Progenitor cell of endocrine pancreas (in vitro differentiated cells): Measurements from ENCODE around the gene LRRC4. TPM values are rescaled to one million over a fixed set of nuclear protein-coding genes. Genes with fewer than 3 reads are reported as not detected.

Source experiments
- DNase-seq: peaks from one replicate; pipeline ENCODE4 v3.0.0; 2021; ENCODE audit warnings: low spot score; ENCODE audit not compliant: unreplicated experiment
- H3K27ac Mint-ChIP-seq: 2 replicates; pipeline ENCODE4 v1.8.0; 2021; ENCODE audit warnings: mild to moderate bottlenecking, moderate library complexity, mixed read lengths
- H3K27me3 Mint-ChIP-seq: 2 replicates; pipeline ENCODE4 v1.8.0; 2021; ENCODE audit warnings: mixed read lengths
- H3K36me3 Mint-ChIP-seq: 2 replicates; pipeline ENCODE4 v1.8.0; 2022; ENCODE audit warnings: mixed read lengths; ENCODE audit not compliant: insufficient read depth
- H3K4me1 Mint-ChIP-seq: 2 replicates; pipeline ENCODE4 v1.8.0; 2021; ENCODE audit warnings: low read depth, mixed read lengths
- H3K4me3 Mint-ChIP-seq: 2 replicates; pipeline ENCODE4 v1.8.0; 2021; ENCODE audit warnings: low read depth, mild to moderate bottlenecking, moderate library complexity, mixed read lengths
- H3K9me3 Mint-ChIP-seq: 2 replicates; pipeline ENCODE4 v1.8.0; 2021; ENCODE audit warnings: low read depth, mixed read lengths
- CTCF ChIP-seq: fragments of 200-600 bp; sonication (generic); IDR thresholded peaks from one replicate; pipeline ENCODE4 v1.5.0; 2021; ENCODE audit warnings: antibody characterized with exemption, mild to moderate bottlenecking; ENCODE audit not compliant: unreplicated experiment
- total RNA-seq: library from RNA; stranded (reverse); gene quantifications from 2 replicates; pipeline ENCODE4 v1.2.1, GENCODE V29; 2021

LRRC4 gene
- total RNA-seq, 1 donor from 2014 or later = 19.4 TPM

- no peaks in the 10 kb centered on the region for H3K27me3 Mint-ChIP-seq
- no peaks in the 10 kb centered on the region for H3K4me1 Mint-ChIP-seq
- no peak for DNase-seq
- peaks cover 4% of the 10 kb centered on the region for H3K9me3 Mint-ChIP-seq
- no peak overlapping the region for H3K27ac Mint-ChIP-seq
- H3K4me3 Mint-ChIP-seq = no peak overlapping the region
- no peak for TF ChIP-seq CTCF
- H3K36me3 Mint-ChIP-seq = peaks cover 11% of the 10 kb centered on the region
Observed at GRCh38 chr7:128071376-128071775, 40.1 kb upstream of the LRRC4 start.

DNA sequence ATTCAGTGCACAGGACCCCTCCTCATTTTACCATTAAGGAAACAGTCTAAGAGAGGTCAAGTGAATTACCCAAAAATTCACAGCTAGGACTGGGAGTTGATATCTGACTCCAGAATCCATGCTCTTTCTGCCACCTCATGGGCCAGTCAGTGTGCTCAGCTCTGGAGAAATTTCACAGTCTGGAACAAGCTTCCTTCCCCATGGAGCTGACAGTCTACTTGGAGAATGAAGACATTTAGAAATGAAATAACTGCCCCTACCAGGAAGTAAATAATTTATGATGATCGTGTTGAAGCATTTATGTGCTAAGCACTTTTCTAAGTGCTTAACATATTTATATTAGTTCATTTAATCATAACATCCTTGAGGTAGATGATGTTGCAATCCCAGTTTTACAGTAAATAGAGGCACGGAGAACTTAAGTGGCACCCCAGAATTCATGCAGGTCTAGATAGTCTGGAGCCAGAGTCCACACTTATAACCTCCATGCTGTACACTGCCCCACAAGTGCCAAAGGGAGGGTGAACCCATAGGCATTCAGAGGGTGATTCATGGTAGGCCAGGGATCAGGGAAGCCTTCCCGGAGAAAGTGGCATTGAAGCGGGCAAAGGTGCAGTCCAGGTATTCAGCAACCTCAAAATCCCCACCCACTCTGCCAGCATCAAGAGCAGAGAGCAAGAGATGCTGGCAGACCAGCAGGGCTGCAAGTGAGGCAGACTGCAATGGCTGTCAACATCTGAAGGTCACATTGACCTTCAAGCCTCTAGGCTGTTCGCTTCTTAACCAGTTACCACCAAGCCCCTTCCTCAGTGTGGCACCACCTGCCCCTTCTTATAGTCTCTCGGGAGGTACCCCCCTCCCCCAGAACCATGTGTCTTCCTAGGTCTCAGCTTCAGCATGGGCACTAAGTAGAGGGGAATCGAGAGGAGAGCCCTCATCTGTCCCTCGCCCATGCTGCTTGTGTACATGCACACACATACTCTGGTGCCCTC, 38.4 kb upstream of the LRRC4 start:
- Mint-ChIP-seq H3K27ac (no peak overlapping the region), H3K4me1 (no peaks in the 10 kb centered on the region), H3K27me3 (no peaks in the 10 kb centered on the region), H3K4me3 (no peak overlapping the region), H3K9me3 (peaks cover 4% of the 10 kb centered on the region), H3K36me3 (peaks cover 11% of the 10 kb centered on the region)
- no peak for DNase-seq
- TF ChIP-seq CTCF = no peak

DNA sequence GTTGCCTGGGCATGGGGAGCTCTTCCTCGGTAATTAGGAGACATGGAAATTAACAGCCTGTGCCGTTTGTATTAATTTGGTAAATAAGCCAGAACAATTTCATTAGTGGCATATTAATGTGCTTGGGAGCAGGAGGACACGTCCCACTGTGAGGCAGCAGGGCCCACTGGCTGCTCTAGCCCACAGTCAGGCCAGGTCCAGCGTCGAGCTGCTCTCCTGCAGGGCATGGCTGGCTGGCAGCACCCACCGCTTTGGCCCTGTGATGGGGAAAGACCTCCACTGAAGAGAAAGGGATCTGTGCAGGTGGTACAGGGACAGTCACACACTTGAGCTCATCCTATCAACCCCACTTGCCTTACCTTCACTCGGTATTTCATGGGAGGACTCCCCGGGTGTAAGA, 37.5 kb upstream of the LRRC4 start:
- Mint-ChIP-seq H3K4me3 (no peak overlapping the region), H3K27ac (no peak overlapping the region), H3K36me3 (peaks cover 11% of the 10 kb centered on the region), H3K27me3 (no peaks in the 10 kb centered on the region), H3K9me3 (peaks cover 4% of the 10 kb centered on the region), H3K4me1 (no peaks in the 10 kb centered on the region)
- TF ChIP-seq CTCF = no peak
- no peak for DNase-seq

DNA sequence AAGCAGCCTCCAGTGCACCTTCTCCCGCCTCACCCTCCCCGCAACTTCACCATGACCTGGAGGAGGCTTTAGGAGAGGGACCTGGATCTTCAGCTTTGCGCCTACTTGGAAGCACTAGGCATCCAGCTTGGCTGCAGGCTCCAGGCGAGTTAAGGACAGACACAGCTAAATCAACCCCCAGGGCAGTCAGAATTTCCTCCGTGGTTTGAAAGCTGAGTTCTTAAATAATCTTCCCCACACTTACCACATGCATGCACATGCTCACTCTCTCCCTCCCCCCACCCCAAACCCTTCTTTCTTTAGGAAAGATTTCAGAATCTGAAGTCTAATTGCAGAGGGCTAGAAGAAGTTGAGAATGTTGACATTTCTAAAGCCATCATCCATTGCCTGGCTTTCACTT, 36.7 kb upstream of the LRRC4 start:
- no peak overlapping the region for H3K4me3 Mint-ChIP-seq
- H3K4me1 Mint-ChIP-seq = no peaks in the 10 kb centered on the region
- DNase-seq = no peak
- TF ChIP-seq CTCF = no peak
- H3K36me3 Mint-ChIP-seq = peaks cover 11% of the 10 kb centered on the region
- H3K27ac Mint-ChIP-seq = no peak overlapping the region
- no peaks in the 10 kb centered on the region for H3K27me3 Mint-ChIP-seq
- H3K9me3 Mint-ChIP-seq = peaks cover 4% of the 10 kb centered on the region

- peak overlapping the region; percentile 30 for H3K27ac Mint-ChIP-seq
- peaks cover 4% of the 10 kb centered on the region for H3K9me3 Mint-ChIP-seq
Observed at GRCh38 chr7:128066858-128067257, 35.6 kb upstream of the LRRC4 start.

More at GRCh38 chr7:128066858-128067257, 35.6 kb upstream of the LRRC4 start:
- DNase-seq = no peak
- H3K36me3 Mint-ChIP-seq = peaks cover 11% of the 10 kb centered on the region
- no peaks in the 10 kb centered on the region for H3K4me1 Mint-ChIP-seq
- H3K27me3 Mint-ChIP-seq = no peaks in the 10 kb centered on the region
- H3K4me3 Mint-ChIP-seq = no peak overlapping the region
- TF ChIP-seq CTCF = no peak
